Measurements from ENCODE around the gene MGAT4A.
A peak's percentile ranks its signal among the peaks of the same experiment; 100 is the strongest.

MGAT4A gene

DNA sequence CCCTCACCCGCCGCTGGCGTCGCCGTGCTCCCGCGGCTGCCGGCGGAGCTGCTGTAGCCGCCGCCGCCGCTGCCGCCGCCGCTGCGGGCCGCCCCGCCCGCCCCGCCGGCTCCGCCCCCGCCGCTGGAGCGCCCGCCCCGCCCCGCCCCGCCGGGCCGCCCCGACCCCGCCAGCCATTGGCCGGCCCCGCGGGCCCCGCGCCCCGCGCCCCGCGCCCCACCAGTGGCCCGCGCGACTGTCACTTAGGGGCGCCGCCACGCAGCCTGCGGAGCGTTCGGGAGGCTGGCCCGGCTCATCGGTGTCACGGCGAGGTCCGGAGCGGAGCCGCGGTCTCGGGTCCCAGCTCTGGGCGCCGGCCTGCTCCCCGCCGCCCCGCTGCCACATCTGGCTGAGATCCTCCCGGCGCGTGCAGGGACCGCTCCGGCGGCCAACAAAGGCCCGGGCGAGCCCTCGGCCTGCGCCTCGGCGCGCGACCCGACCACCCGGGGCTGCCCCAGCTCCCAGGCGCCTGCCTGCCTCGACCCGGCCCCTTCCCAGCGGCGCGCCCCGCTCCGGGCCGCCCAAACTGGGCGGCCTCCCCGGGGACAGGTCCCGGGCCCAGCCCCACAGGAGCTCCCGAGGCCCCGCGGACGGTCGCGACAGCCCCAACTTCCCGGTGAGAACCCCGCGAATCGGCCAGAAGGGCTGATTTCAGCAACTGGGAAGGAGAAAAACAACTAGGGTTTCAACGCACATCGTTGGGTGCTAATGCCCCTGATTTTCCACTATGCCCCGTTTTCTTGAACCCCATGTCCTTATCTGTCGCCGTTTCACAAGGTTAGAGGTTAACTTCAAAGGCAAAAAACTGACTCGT, at the start of gene MGAT4A:
MGAT4A (minus strand) TSS at position 92 of the 853 bp plus-strand sequence. CDS start 4,800 bp downstream, outside the sequence.
- H3K4me3 Mint-ChIP-seq, result peak within 1 kb of the TSS; percentile 86
- peaks cover 68% of the 10 kb centered on the region for H3K4me1 Mint-ChIP-seq
- H3K27me3 Mint-ChIP-seq, result no peaks in the 10 kb centered on the region
- CTCF ChIA-PET, result interaction anchor here (0.5 to 6.3 kb wide), 6 partner anchors 26 to 83 kb away, joined by 3 to 38 read pairs (median 6); no protein-coding TSS in a partner anchor
- peak; percentile 85 for DNase-seq
- peaks cover 21% of the 10 kb centered on the region for H3K36me3 Mint-ChIP-seq
- peak within 1 kb of the TSS; percentile 94 for H3K27ac Mint-ChIP-seq
- peaks cover 1% of the 10 kb centered on the region for H3K9me3 Mint-ChIP-seq

DNA sequence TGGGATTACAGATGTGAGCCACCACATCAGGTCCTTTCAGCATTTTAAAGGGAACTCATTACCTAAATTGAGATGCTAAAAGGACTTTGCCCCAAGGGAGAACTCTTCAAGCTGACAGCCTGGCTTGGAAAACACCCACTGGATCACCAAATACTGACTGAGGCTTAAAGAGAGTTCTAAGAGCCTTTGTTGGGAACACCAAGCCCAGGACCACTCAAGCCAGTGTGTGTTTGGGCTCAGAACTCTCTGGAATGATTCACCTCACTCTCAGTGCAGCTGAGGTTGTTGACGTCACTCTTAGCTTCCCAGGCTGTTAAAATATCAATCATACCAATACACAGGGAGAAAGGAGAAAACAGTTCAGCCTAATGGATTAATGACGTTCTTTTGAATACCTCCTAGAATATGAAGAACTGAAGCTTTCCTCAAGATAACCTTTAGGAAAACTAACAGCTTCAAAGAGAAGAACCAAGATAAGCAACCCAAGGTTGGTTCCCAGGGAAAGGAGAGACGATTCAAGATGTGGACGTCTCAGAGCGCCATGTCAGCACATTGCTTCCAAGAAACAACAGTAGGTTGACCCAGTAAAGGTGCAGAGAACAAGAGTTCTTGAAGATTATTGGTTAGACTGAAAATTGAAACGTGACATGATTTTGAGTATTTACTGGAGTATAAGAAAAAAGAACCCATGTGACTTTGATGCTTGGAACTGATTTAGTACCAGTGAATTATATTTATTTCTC, 48.0 kb upstream of the MGAT4A start:
- CTCF ChIA-PET, result no interaction called here
- peaks cover 4% of the 10 kb centered on the region for H3K4me1 Mint-ChIP-seq
- no peak overlapping the region for H3K27ac Mint-ChIP-seq
- H3K27me3 Mint-ChIP-seq, result no peaks in the 10 kb centered on the region
- H3K9me3 Mint-ChIP-seq, result peaks cover 12% of the 10 kb centered on the region
- no peak overlapping the region for H3K4me3 Mint-ChIP-seq
- peaks cover 11% of the 10 kb centered on the region for H3K36me3 Mint-ChIP-seq
- DNase-seq, result no peak

DNA sequence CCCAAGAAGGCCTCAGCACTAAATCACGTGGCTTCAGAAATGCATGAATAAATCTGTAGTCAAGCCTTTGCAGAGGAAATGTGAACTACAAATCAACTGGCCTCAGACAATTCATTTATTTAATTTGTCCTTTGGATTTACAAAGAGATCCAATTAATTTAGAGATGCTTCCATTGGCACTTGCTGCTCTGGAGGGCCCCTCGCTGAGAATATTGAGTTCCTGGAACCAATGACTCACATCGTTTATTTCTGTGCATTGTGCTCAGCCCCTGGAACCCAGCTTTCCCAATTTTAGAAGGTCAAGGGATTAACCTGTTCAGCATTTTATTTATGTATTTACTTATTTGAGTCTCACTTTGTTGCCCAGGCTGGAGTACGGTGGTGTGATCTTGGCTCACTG, 47.2 kb upstream of the MGAT4A start:
- H3K27me3 Mint-ChIP-seq, result no peaks in the 10 kb centered on the region
- H3K9me3 Mint-ChIP-seq, result peaks cover 12% of the 10 kb centered on the region
- H3K36me3 Mint-ChIP-seq, result peaks cover 11% of the 10 kb centered on the region
- H3K4me1 Mint-ChIP-seq, result peaks cover 11% of the 10 kb centered on the region
- no peak overlapping the region for H3K27ac Mint-ChIP-seq
- CTCF ChIA-PET, result no interaction called here
- no peak overlapping the region for H3K4me3 Mint-ChIP-seq
- no peak for DNase-seq

DNA sequence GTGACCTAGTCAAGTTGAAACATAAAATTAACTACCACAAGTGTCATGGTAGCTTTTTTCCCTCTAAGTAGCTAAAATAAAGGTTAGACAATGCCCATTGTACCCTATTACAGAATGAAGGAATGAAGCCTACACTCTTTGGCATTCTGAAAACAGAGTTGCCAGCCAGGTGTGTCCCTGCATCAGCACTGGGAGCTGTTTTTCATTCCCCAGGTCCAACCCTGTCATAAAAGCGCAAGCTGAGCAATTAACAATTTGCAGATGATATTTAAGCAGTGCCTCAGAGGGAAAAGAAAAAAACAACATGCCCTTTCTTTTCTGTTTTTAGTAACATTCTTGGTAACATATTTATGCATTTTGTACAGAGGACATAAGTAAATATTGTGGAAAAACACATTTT, 46.8 kb upstream of the MGAT4A start:
- no peak for DNase-seq
- Mint-ChIP-seq H3K36me3 (peaks cover 11% of the 10 kb centered on the region), H3K4me3 (no peak overlapping the region), H3K27ac (no peak overlapping the region), H3K9me3 (peaks cover 12% of the 10 kb centered on the region), H3K27me3 (no peaks in the 10 kb centered on the region), H3K4me1 (peaks cover 16% of the 10 kb centered on the region)
- CTCF ChIA-PET, result no interaction called here

DNA sequence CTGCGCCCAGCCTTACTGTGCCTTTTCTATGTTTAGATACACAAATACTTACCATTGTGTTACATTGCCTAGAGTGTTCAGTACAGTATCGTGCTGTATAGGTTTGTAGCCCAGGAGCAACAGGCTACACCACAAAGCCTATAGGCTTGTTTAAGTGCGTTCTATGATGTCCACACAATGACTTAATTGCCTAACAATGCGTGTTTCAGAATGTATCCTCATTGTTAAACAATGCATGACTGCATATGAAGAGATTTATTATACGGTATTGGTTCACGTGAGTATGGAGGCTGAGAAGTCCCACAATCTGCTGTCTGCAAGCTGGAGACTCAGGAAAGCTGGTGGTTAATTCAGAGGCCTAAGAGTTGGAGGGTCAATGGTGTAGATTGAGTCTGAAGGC, 46.1 kb upstream of the MGAT4A start:
- Mint-ChIP-seq H3K27me3 (no peaks in the 10 kb centered on the region), H3K4me3 (no peak overlapping the region), H3K4me1 (peaks cover 22% of the 10 kb centered on the region), H3K9me3 (peaks cover 8% of the 10 kb centered on the region), H3K27ac (no peak overlapping the region), H3K36me3 (peaks cover 7% of the 10 kb centered on the region)
- DNase-seq, result no peak
- CTCF ChIA-PET, result no interaction called here

DNA sequence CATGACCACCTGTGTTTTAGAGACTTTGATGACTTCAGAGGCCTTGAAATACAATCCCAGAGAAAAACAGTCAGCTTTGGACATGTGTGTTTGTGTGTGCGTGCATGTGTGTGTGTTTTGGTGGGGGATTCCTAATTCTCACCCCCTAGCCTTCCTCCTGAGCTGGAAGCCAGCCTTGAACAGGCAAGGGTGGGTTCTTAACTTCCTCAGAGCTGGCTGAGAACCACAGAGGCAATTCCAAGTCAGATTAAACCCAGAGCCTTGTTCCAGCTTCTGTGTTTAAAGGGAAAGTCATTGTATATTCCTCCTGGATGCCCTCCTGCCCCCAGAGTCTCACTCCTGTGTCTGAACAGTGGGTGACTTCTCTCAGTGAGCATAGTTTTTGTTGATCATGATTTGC, 45.2 kb upstream of the MGAT4A start:
- H3K9me3 Mint-ChIP-seq, result no peaks in the 10 kb centered on the region
- no peak overlapping the region for H3K4me3 Mint-ChIP-seq
- H3K27ac Mint-ChIP-seq, result no peak overlapping the region
- H3K27me3 Mint-ChIP-seq, result no peaks in the 10 kb centered on the region
- no peak for DNase-seq
- peaks cover 30% of the 10 kb centered on the region for H3K4me1 Mint-ChIP-seq
- H3K36me3 Mint-ChIP-seq, result no peaks in the 10 kb centered on the region
- CTCF ChIA-PET, result interaction anchor here (0.6 to 1.7 kb wide), 5 partner anchors 46 to 1094 kb away, joined by 3 to 4 read pairs (median 4); no protein-coding TSS in a partner anchor

DNA sequence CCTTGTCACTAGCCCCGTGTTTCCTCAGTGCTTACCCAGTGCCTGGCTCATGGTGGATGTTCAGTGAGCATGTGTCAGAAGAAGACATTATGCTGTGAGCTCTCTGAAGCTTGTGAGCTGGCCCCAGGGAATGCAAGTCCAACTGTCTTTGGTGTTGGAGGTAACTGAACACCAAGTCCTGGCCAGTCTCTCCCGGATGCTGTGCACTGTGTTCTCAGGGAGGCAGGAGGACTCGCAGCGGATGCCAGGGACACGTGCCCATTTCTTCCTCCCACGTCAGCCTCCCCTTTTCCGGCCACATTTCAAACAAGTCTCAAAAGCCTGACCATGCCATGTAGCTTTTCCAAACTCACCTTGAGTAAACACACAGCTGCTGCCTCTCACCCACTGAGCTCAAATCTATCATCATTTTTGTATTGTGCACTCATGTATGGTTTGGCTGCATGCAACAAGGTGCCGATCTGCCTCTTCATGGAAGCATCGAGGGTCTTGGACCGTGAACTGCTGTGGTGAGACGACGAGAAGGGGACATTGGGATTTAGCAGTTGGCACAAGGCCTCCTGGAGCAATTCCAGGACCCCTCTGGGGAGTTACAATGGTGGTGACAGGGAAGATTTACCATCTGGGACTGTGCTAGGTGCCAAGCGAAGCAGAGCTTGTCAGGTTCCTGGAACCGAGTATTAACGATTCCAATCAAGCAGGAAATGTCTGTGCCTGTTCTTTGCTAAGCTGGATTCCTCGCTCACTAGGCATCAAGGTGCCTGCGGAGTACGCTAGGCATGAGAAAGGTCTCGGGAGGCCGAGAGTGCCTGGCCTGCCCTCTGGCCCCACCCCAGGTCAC, 44.4 kb upstream of the MGAT4A start:
- CTCF ChIA-PET, result interaction anchor here (0.7 to 1.7 kb wide), 3 partner anchors 47 to 58 kb away, joined by 3 to 4 read pairs (median 3); no protein-coding TSS in a partner anchor
- H3K9me3 Mint-ChIP-seq, result no peaks in the 10 kb centered on the region
- no peak overlapping the region for H3K4me3 Mint-ChIP-seq
- H3K36me3 Mint-ChIP-seq, result peaks cover 2% of the 10 kb centered on the region
- H3K27ac Mint-ChIP-seq, result no peak overlapping the region
- DNase-seq, result no peak
- H3K27me3 Mint-ChIP-seq, result no peaks in the 10 kb centered on the region
- peaks cover 35% of the 10 kb centered on the region for H3K4me1 Mint-ChIP-seq

DNA sequence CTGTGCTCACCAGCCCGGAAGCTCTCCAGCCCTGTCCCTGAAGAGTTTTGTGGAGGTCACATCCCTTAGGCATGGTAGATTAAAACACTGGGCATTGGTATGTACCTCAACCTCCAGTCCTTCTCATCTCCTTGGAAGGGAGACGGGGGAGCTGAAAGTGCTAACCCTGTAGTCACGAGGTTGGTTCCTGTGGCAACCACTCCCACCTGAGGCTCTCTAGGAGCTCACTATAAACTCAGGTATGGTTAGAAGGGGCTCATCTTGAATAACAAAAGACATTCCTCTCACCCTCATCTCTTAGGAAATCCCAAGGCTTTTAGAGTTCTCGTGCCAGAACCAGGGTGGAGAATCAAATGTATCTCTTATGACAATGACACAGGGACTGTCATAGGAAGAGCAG, 43.0 kb upstream of the MGAT4A start:
- H3K36me3 Mint-ChIP-seq, result peaks cover 2% of the 10 kb centered on the region
- H3K27me3 Mint-ChIP-seq, result no peaks in the 10 kb centered on the region
- H3K4me1 Mint-ChIP-seq, result peaks cover 50% of the 10 kb centered on the region
- no peak for DNase-seq
- no peak overlapping the region for H3K4me3 Mint-ChIP-seq
- CTCF ChIA-PET, result no interaction called here
- H3K9me3 Mint-ChIP-seq, result no peaks in the 10 kb centered on the region
- peak overlapping the region; percentile 99 for H3K27ac Mint-ChIP-seq

DNA sequence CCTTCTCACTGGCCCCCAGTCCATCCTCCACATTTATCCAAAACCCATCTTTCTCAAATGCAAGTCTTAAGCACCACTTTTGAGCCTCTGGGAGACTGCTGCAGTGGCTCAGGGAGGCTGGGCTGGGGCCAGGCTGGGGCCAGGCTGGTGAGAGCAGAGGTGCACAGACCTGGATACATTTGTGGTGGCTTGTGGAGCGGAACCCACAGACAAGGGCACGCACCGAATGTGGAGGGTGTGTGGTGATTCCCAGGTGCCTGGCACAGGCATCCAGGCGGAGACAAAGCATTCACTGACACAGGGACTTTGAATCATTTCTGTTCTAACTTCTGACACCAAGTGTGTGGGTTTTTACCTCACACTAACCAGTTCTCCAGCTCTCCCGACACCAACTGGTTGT, 42.2 kb upstream of the MGAT4A start:
- Mint-ChIP-seq H3K27me3 (no peaks in the 10 kb centered on the region), H3K27ac (peak overlapping the region; percentile 99), H3K36me3 (peaks cover 7% of the 10 kb centered on the region), H3K4me3 (peak overlapping the region; percentile 86), H3K4me1 (peaks cover 57% of the 10 kb centered on the region), H3K9me3 (no peaks in the 10 kb centered on the region)
- DNase-seq, result no peak
- CTCF ChIA-PET, result interaction anchor here (5.6 kb wide), 1 partner anchor 43 kb away, joined by 38 read pairs; the partner anchor contains the start of gene MGAT4A

DNA sequence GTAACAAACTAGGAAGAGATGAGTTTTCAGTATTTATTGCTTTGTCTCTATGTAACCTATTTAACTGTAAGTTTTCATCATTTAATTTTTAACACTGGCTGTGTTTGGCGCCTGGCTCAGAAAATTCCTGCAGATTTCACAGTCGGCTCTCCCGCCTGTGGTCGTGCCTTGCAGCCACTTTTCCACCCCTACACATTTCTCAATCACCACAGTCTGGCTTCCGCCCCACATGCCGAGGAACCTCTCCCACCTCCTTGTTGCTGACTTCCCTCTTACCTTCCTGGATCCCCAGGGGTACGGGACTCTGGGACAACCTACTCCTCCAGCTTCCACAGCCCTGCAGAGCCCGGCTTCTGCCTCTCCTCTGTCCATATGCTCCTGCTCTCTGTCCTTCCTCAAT, 41.6 kb upstream of the MGAT4A start:
- DNase-seq, result no peak
- Mint-ChIP-seq H3K27me3 (no peaks in the 10 kb centered on the region), H3K36me3 (peaks cover 10% of the 10 kb centered on the region), H3K27ac (peak overlapping the region; percentile 99), H3K4me1 (peaks cover 64% of the 10 kb centered on the region), H3K4me3 (peak overlapping the region; percentile 86), H3K9me3 (no peaks in the 10 kb centered on the region)
- CTCF ChIA-PET, result interaction anchor here (5.6 kb wide), 1 partner anchor 42 kb away, joined by 38 read pairs; the partner anchor contains the start of gene MGAT4A

DNA sequence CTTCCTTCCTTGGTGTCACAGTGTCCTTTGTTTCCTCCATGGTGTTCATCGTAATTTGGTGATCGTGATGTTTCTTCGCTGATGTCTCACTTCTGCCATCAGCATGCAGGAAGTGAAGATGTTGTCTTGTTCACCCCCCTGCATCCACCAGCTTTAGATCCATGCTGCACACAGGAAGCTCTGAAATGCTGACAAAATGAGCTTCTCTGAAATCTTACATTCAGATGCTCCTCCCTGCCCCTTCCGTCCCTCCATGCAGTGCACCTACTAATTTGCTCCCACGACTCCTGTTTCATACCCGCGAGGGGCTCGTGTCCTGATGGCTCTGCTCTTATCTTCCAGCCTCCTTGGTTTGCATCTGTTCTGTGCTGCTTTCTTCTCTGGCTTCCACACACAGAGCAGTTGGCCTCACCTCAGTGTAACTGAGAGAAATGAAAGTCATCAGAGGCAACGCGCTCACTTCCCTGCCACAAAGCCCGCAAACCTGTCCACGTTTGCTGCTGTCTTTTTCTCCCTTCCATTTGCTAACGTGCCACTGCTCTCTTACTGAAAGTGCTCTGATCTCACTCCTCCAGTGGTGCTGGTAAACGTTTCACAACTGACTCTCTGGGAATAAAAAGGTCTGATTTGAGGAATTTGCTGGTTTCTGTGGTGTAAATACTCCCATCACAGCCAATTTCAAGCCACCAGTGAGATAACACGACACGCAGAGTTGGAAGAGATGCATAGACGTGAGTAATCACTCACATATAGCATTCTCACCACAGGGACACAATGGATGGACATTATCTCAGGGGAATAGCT, 41.0 kb upstream of the MGAT4A start:
- H3K27me3 Mint-ChIP-seq, result no peaks in the 10 kb centered on the region
- peak overlapping the region; percentile 86 for H3K4me3 Mint-ChIP-seq
- CTCF ChIA-PET, result interaction anchor here (0.6 to 5.6 kb wide), 13 partner anchors 13 to 163 kb away, joined by 3 to 38 read pairs (median 4); partner anchors contain the start of gene MGAT4A
- DNase-seq, result peak; percentile 82
- H3K36me3 Mint-ChIP-seq, result peaks cover 12% of the 10 kb centered on the region
- H3K4me1 Mint-ChIP-seq, result peaks cover 70% of the 10 kb centered on the region
- peak overlapping the region; percentile 99 for H3K27ac Mint-ChIP-seq
- H3K9me3 Mint-ChIP-seq, result no peaks in the 10 kb centered on the region

DNA sequence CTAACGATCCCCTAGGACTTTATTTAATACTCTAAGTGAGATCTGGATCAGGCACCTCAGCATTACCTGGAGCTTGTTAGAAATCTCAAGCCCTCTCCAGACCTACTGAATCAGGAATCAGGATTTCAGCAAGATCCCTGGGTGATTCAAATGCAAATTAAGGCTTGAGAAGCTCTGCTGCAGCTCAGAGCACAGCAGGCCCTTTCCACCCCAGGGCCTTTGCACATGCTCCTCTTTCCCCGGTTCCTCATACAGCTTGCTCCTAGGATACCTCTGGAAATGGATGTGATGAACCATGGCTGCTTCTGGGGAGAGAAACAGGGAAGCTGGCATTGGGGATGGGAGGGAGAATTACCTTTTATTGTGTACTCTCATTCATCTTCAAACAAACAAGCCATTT, 40.3 kb upstream of the MGAT4A start:
- H3K36me3 Mint-ChIP-seq, result peaks cover 17% of the 10 kb centered on the region
- H3K4me1 Mint-ChIP-seq, result peaks cover 76% of the 10 kb centered on the region
- CTCF ChIA-PET, result interaction anchor here (0.6 to 5.6 kb wide), 13 partner anchors 13 to 164 kb away, joined by 3 to 38 read pairs (median 4); partner anchors contain the start of gene MGAT4A
- no peaks in the 10 kb centered on the region for H3K27me3 Mint-ChIP-seq
- no peak for DNase-seq
- peak overlapping the region; percentile 86 for H3K4me3 Mint-ChIP-seq
- H3K9me3 Mint-ChIP-seq, result no peaks in the 10 kb centered on the region
- peak overlapping the region; percentile 99 for H3K27ac Mint-ChIP-seq

DNA sequence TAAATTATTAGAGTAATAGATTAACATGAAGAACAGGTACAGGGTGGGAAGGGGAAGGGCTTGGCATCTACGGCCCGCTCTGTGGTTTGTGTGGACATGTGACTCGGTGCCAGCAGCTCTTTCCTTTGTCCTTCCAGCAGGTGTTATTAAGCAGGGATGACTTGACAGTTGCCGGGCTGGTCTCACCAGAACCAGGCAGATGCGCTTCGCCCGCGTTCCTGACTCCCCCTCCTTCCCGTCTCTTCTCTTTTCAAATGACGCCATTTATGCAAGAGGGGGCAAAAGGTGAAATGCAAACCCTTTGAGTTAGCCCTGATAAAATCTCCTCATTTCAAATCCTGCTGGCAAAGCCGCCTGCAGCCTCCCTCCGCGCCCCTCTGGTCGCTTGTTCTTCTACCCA, 38.9 kb upstream of the MGAT4A start:
- Mint-ChIP-seq H3K27ac (peak overlapping the region; percentile 99), H3K4me3 (peak overlapping the region; percentile 86), H3K9me3 (no peaks in the 10 kb centered on the region), H3K36me3 (peaks cover 22% of the 10 kb centered on the region), H3K4me1 (peaks cover 83% of the 10 kb centered on the region), H3K27me3 (no peaks in the 10 kb centered on the region)
- CTCF ChIA-PET, result interaction anchor here (5.6 kb wide), 1 partner anchor 39 kb away, joined by 38 read pairs; the partner anchor contains the start of gene MGAT4A
- DNase-seq, result peak; percentile 47

Measured in activated naive CD4-positive, alpha-beta T cell treated with anti-CD3 and anti-CD28 coated beads, Interleukin-2, amount 10 ng/mL, durations not matched to agents 7 days and 5 days (primary cell).